Heart left ventricle (tissue), 13 donors: ENCODE measurements around the gene KCNC3.

Experiments used
- CTCF ChIP-seq, 12 donors: fragments of 200-600 bp; sonication (generic) in 4 of 12; IDR thresholded peaks; one replicate each; pipeline versions ENCODE4 v1.5.0 to v1.8.0; 2018 to 2022; ENCODE audit warnings: antibody characterized with exemption in 12 of 12, mild to moderate bottlenecking in 5 of 12
- POLR2A ChIP-seq, 2 donors: fragments of 450-650 bp; IDR thresholded peaks; one replicate each; pipeline ENCODE4 v1.6.1; 2017; ENCODE audit warnings: antibody characterized with exemption in 2 of 2, mild to moderate bottlenecking in 2 of 2, moderate library complexity in 2 of 2
- donor health status: ischemic (EF 13 %, LVEDD 7.1; RV severe dilation, severe dysfunction).
- donor health status: DM: no; HTN: yes; CAD: no.
- donor health status: DM: no; HTN: no; CAD: no.
- donor health status: ischemic (EF 25% LVEDD 6.9; RV normal size, moderate dysfunction).
- donor health status: ischemic (EF 25% LVEDD 5.7; RV mildly dilated, moderate dysfunction).
- donor health status: ischemic (EF 35%, LVEDD 5.7; RV mildly dilated, moderate dysfunction).
- donor health status: nonischemic (EF 11% LVEDD 7.7; RV severe dilation, severe dysfunction).
- donor health status: DM: yes; HTN: yes; CAD: no.
- donor health status: PGD.
- donor health status: ischemic (EF 29% LVEDD 5.4; RV normal size, mild dysfunction).
- donor health status: nonischemic (EF 23%, LVEDD 6.1; RV moderate dilation, normal function).

- no peak for TF ChIP-seq CTCF (IDR thresholded peaks at IDR 0.05)
- TF ChIP-seq POLR2A (IDR thresholded peaks at IDR 0.05): no peak
Measured at GRCh38 chr19:50275577-50276368, 53.4 kb downstream of the KCNC3 start.
